NCI-H2196 treated with DMSO at 0.1 percent for 48 hours (cell line): ENCODE data around the gene ITGAV.

Experiments
- DNase-seq: peaks from one replicate; lab custom pipeline; 2025; ENCODE audit not compliant: unreplicated experiment; lab: John Stamatoyannopoulos, UW

ITGAV gene

GRCh38 chr2:186573531-186573930, 16.3 kb upstream of the ITGAV start:
- DNase-seq = no peak

- DNase-seq = no peak
These were observed 14.6 kb upstream of the ITGAV start for GRCh38 chr2:186575302-186575701.

- DNase-seq = no peak
These were observed 14.0 kb upstream of the ITGAV start for GRCh38 chr2:186575856-186576255.

GRCh38 chr2:186576614-186577013, 13.2 kb upstream of the ITGAV start:
- no peak for DNase-seq

- DNase-seq = no peak
These were observed 7.2 kb upstream of the ITGAV start for GRCh38 chr2:186582698-186583097.

- no peak for DNase-seq
These were observed 5.8 kb upstream of the ITGAV start for GRCh38 chr2:186584053-186584452.

- no peak for DNase-seq
These were observed 1.4 kb upstream of the ITGAV start for GRCh38 chr2:186588421-186588820.

- DNase-seq = no peak
These were observed 780 bp upstream of the ITGAV start for GRCh38 chr2:186588940-186589611.

- DNase-seq = no peak
These were observed 498 bp downstream of the ITGAV start for GRCh38 chr2:186590350-186590758.

GRCh38 chr2:186590759-186591505, 1.1 kb downstream of the ITGAV start:
- no peak for DNase-seq

- no peak for DNase-seq
These were observed 1.6 kb downstream of the ITGAV start for GRCh38 chr2:186591506-186591890.

GRCh38 chr2:186592137-186592875, 2.5 kb downstream of the ITGAV start:
- no peak for DNase-seq

GRCh38 chr2:186593523-186593922, 3.7 kb downstream of the ITGAV start:
- no peak for DNase-seq

- no peak for DNase-seq
These were observed 4.3 kb downstream of the ITGAV start for GRCh38 chr2:186594001-186594722.

- no peak for DNase-seq
These were observed 5.4 kb downstream of the ITGAV start for GRCh38 chr2:186595219-186595618.

GRCh38 chr2:186599186-186599778, 9.4 kb downstream of the ITGAV start:
- no peak for DNase-seq

- no peak for DNase-seq
These were observed 13.4 kb downstream of the ITGAV start for GRCh38 chr2:186603286-186603685.

- no peak for DNase-seq
These were observed 15.2 kb downstream of the ITGAV start for GRCh38 chr2:186605041-186605440.

- DNase-seq = no peak
These were observed 17.9 kb downstream of the ITGAV start for GRCh38 chr2:186607660-186608324.

GRCh38 chr2:186610785-186611184, 20.9 kb downstream of the ITGAV start:
- DNase-seq = no peak
